ENCODE results near the gene PSMD1. TPM values are rescaled to one million over a fixed set of nuclear protein-coding genes. Genes with fewer than 3 reads are reported as not detected.
"Not testable (repeated sequence)": the region's sequence is repeated elsewhere in the genome, so short reads cannot be mapped to it uniquely, and the experiment has no call there.

The PSMD1 gene
- total and polyA plus RNA-seq, 8 donors: 13.4 to 35.6 (median 25.1) TPM

DNA sequence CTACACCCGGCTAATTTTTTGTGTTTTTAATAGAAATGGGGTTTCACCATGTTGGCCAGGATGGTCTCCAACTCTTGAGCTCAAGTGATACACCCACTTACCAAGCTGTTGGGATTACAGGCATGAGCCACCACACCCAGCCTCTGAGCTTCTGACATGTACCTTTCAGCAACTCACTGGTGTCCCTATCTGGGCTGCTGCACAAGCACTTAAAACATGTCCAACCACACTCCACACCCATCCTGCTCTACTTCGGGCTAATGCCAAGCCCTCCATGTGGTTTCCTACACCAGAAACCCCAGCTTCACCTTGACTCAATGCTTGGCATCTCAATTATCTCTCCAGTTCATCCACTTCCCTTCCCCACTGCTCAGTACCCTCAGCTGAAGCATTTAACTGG lies 119.4 kb downstream of the PSMD1 start:
- no peak for ATAC-seq
- Histone ChIP-seq H3K27ac (no peak overlapping the region), H3K4me3 (no peak overlapping the region), H3K27me3 (no peaks in the 10 kb centered on the region), H3K4me1 (no peaks in the 10 kb centered on the region), H3K9me3 (no peaks in the 10 kb centered on the region), H3K36me3 (peaks cover 0 to 2% (median 0%) of the 10 kb centered on the region in 3 donors)
- WGBS, 2 donors: 89% methylated on average over 2 of the region's 2 CpGs
- TF ChIP-seq, protein P1, sequence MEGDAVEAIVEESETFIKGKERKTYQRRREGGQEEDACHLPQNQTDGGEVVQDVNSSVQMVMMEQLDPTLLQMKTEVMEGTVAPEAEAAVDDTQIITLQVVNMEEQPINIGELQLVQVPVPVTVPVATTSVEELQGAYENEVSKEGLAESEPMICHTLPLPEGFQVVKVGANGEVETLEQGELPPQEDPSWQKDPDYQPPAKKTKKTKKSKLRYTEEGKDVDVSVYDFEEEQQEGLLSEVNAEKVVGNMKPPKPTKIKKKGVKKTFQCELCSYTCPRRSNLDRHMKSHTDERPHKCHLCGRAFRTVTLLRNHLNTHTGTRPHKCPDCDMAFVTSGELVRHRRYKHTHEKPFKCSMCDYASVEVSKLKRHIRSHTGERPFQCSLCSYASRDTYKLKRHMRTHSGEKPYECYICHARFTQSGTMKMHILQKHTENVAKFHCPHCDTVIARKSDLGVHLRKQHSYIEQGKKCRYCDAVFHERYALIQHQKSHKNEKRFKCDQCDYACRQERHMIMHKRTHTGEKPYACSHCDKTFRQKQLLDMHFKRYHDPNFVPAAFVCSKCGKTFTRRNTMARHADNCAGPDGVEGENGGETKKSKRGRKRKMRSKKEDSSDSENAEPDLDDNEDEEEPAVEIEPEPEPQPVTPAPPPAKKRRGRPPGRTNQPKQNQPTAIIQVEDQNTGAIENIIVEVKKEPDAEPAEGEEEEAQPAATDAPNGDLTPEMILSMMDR (IDR thresholded peaks at IDR 0.05): no peak
- DNase-seq: no peak
- no peak for FAIRE-seq
- intact Hi-C loops (cut with DNase I): no loop called here

DNA sequence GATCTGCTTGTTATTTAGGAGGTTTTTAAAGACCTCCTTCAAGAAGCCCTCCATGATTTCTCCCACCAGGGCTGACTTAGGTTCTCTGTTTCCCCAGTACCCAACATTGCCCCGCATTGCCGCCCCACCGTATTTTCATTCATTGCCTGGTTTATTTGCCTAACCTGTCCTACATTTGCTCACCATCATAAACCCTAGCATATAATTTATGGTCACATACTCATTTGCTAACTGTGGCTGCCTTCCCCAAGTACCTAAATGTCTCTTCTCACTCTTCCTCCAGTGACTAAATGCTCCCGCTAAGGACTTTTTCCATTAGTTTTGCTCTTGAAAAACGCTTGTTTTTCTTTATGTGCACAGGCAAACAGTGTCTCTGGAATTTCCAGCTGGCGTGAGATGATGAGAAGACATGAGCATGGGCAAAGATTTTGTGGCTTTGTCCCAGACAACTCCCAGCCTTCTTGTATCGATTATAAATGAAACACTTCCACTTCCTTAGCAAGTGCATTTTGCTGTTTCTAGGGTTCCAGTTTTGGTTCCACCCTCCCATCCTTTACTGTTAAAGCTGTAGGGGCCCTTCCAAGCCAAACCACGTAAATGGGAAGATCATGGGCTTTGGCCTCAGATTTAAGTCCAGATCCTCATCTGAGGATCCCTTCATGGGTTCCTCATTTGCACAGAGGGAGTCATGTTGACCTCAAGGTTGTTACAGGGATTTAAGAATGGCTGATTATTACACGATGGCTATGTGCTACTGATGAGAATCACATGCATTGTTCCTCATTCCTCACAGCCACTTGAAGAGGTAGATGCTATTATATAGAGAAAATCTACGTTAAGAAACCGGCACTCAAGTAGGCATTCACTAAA lies 120.7 kb downstream of the PSMD1 start:
- ATAC-seq: no peak
- 86 to 87% methylated on average over 11 of the region's 11 CpGs for WGBS, 2 donors
- no peaks in the 10 kb centered on the region for H3K4me1 ChIP-seq
- no peak for DNase-seq
- H3K27ac ChIP-seq: no peak overlapping the region
- no peaks in the 10 kb centered on the region for H3K27me3 ChIP-seq
- H3K9me3 ChIP-seq: no peaks in the 10 kb centered on the region
- intact Hi-C loops (cut with DNase I): no loop called here
- H3K4me3 ChIP-seq: no peak overlapping the region
- no peaks in the 10 kb centered on the region for H3K36me3 ChIP-seq
- FAIRE-seq: no peak
- TF ChIP-seq, protein P1 (IDR thresholded peaks at IDR 0.05): no peak

GRCh38 chr2:231178805-231179204 lies 122.1 kb downstream of the PSMD1 start:
- ATAC-seq; FAIRE-seq; H3K27ac ChIP-seq; DNase-seq; H3K36me3 ChIP-seq; H3K4me1 ChIP-seq; intact Hi-C loops (cut with DNase I); H3K27me3 ChIP-seq; H3K4me3 ChIP-seq; H3K9me3 ChIP-seq: not testable (repeated sequence)
- 91 to 93% methylated on average over 5 of the region's 5 CpGs for WGBS, 2 donors

GRCh38 chr2:231181860-231182512 lies 125.3 kb downstream of the PSMD1 start:
- H3K36me3 ChIP-seq: no peaks in the 10 kb centered on the region
- no peak overlapping the region for H3K27ac ChIP-seq
- DNase-seq: peak in 1 of 6 donors; percentile 53
- H3K4me3 ChIP-seq: no peak overlapping the region
- intact Hi-C loops (cut with DNase I): no loop called here
- WGBS, 2 donors: 71 to 72% methylated on average over 12 of the region's 12 CpGs
- TF ChIP-seq, protein P1 (IDR thresholded peaks at IDR 0.05): no peak
- H3K9me3 ChIP-seq: no peaks in the 10 kb centered on the region
- FAIRE-seq: no peak
- no peaks in the 10 kb centered on the region for H3K27me3 ChIP-seq
- no peaks in the 10 kb centered on the region for H3K4me1 ChIP-seq
- ATAC-seq: peak in 3 of 4 donors; percentile 65 to 80 (median 78)

DNA sequence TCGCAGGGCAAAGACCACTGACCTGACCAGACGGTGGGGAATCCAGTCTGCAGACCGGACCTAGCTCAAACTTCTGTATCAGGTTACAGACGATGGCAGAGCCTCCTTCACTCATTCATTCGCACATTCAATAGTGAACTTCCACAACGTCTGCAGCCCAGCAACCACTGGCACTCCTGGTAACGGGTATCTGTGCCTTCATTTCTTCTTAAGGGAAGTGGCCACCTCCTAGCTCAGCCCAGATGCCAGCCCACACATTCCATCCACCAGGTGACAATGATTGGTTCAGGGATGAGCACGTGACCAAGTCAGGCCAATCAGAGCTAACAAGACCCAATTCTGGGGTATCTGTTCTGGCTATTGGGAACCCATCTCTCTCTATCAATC lies 125.8 kb downstream of the PSMD1 start:
- no peak for ATAC-seq

More for the DNA sequence above, 125.8 kb downstream of the PSMD1 start:
- Histone ChIP-seq H3K9me3 (no peaks in the 10 kb centered on the region), H3K4me1 (no peaks in the 10 kb centered on the region), H3K36me3 (no peaks in the 10 kb centered on the region), H3K27me3 (no peaks in the 10 kb centered on the region), H3K4me3 (no peak overlapping the region), H3K27ac (no peak overlapping the region)
- TF ChIP-seq, protein P1 (IDR thresholded peaks at IDR 0.05): no peak
- FAIRE-seq (no peak), DNase-seq (peak in 1 of 6 donors; percentile 10)
- intact Hi-C loops (cut with DNase I): no loop called here
- 76 to 81% methylated on average over 8 of the region's 8 CpGs for WGBS, 2 donors

Measured in pancreas (tissue), 10 donors.